Epithelial cell of proximal tubule (primary cell): ENCODE data around the gene AZGP1. TPM values are rescaled to one million over a fixed set of nuclear protein-coding genes. Genes with fewer than 3 reads are reported as not detected.
"Not testable (repeated sequence)": the region's sequence is repeated elsewhere in the genome, so short reads cannot be mapped to it uniquely, and the experiment has no call there.

Experiments
- DNase-seq: peaks from one replicate; pipeline ENCODE4 v3.0.0-alpha.2; 2011; ENCODE audit warnings: low read depth
- H3K4me3 ChIP-seq: 2 replicates; pipeline ENCODE4 v1.5.1; 2011; ENCODE audit warnings: low read depth, mild to moderate bottlenecking, low read length
- total RNA-seq: library from RNA; depleted of rRNA; stranded (reverse); fragments of >200 nt; gene quantifications from 2 replicates; pipeline ENCODE4 v1.2.3, GENCODE V29; 2015
- TF ChIP-seq, protein P1 (sequence below): conservative IDR thresholded peaks from 2 replicates; pipeline ENCODE4 v1.5.1; 2012; ENCODE audit warnings: low read depth, mild to moderate bottlenecking, low read length

Gene AZGP1
- total RNA-seq, 1 donor from 2014 or later: not detected

DNA sequence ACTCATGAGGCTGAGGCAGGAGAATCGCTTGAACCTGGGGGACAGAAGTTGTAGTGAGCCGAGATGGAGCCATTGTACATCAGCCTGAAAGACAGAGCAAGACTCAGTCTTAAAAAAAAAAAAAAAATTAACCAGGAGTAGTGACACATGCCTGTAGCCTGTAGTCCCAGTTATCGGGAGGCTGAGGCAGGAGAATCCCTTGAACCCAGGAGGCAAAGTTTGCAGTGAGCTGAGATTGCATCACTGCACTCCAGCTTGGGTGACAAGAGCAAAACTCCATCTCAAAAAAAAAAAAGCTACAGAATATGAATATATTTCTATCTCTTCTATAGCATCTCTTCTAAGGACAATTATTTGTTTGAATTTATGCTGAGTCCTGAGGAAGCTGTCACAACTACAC is 6.5 kb downstream of the AZGP1 start:
- DNase-seq: no peak
- H3K4me3 ChIP-seq: no peak overlapping the region
- TF ChIP-seq, protein P1, sequence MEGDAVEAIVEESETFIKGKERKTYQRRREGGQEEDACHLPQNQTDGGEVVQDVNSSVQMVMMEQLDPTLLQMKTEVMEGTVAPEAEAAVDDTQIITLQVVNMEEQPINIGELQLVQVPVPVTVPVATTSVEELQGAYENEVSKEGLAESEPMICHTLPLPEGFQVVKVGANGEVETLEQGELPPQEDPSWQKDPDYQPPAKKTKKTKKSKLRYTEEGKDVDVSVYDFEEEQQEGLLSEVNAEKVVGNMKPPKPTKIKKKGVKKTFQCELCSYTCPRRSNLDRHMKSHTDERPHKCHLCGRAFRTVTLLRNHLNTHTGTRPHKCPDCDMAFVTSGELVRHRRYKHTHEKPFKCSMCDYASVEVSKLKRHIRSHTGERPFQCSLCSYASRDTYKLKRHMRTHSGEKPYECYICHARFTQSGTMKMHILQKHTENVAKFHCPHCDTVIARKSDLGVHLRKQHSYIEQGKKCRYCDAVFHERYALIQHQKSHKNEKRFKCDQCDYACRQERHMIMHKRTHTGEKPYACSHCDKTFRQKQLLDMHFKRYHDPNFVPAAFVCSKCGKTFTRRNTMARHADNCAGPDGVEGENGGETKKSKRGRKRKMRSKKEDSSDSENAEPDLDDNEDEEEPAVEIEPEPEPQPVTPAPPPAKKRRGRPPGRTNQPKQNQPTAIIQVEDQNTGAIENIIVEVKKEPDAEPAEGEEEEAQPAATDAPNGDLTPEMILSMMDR: no peak

DNA sequence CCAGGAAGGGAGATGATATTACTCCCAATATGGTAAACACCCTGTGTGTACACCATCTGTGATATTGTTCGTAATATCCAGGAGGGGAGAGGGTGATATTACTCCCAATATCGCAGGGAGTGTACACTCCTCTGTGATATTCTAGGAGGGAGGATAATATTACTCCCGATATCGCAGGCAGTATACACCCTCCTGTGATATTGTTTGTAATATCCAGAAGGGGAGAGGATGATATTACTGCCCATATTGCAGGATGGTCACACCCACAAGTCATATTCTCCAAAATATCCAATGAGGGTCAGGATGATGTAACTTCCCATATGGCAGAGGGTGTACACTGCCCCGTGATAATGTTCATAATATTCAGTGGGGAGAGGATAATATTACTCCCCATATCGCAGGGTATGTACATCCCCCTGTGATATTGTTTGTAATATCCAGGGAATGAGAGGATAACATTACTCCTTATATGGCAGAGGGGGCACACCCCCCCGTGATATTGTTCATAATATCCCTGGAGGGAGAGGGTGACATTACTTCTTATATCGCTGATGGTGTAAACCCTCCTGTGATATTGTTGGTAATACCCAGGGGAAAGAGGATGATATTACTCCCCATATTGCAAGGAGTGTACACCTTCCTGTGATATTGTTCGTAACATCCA is 17.1 kb downstream of the AZGP1 start:
- DNase-seq: no peak
- no peak overlapping the region for H3K4me3 ChIP-seq
- TF ChIP-seq, protein P1: no peak

DNA sequence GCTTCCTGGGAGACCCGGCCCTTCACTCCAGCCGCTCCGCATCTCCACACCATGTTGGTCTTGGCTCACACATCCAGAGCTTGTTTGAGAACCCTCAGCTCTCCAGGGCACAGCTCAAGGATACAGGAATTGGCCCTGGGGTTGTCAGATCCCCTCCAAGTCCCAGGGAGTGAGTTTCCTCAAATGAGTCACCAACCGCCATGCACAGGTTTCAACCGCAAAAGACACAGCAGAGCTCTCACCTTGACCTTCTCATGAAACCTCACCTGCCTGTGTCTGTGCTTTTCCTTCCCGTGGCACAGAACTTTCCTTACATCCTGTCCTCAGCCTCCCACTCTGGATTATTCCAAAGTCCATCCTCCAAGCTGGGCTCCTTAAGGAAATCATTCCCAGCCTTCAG is 20.6 kb downstream of the AZGP1 start:
- TF ChIP-seq, protein P1: no peak
- no peak overlapping the region for H3K4me3 ChIP-seq
- no peak for DNase-seq

DNA sequence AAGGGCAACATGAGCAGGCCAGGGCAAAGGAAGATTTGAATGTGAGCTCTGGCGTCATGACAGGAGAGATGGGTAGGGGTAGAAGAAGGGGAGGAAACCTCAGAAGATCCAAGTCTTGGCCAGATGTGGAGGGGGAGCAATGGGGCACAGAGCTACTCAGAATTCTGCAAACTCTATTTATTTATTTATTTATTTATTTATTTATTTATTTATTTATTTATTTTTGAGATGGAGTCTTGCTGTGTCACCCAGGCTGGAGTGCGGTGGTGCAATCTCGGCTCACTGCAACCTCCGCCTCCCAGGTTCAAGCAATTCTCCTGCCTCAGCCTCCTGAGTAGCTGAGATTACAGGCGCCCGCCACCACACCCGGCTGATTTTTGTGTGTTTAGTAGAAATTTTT is 21.2 kb downstream of the AZGP1 start:
- DNase-seq, H3K4me3 ChIP-seq: not testable (repeated sequence)

DNA sequence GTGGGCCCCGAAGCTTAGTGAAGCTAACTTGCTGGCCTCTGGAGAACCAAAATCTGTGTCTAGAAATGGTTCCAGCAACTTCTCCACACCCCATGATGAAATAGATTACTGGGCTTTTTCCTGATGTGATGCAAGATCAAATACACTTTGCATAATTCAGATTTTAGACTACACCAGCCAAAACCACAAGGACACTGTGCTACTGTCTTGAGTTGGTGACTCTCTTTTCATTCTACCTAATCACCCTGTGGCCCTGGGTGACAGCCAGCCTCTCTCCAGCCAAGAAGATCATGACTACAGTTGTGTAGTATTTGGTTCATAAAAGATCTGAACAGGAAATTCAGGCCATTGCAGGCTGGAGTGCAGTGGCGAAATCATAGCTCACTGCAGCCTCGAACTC is 22.2 kb downstream of the AZGP1 start:
- TF ChIP-seq, protein P1: no peak
- no peak for DNase-seq
- no peak overlapping the region for H3K4me3 ChIP-seq

DNA sequence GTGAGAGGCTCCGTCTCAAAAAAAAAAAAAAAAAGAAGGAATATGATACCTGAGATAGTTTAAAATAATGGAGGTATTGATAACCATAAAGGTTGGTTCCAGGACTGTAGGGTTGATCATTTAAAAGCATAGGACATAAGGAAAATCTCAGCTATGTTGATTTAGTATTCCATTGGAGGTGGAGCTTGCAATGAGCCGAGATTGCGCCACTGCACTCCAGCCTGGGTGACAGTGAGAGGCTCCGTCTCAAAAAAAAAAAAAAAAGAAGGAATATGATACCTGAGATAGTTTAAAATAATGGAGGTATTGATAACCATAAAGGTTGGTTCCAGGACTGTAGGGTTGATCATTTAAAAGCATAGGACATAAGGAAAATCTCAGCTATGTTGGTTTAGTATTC is 23.2 kb downstream of the AZGP1 start:
- H3K4me3 ChIP-seq, DNase-seq: not testable (repeated sequence)

DNA sequence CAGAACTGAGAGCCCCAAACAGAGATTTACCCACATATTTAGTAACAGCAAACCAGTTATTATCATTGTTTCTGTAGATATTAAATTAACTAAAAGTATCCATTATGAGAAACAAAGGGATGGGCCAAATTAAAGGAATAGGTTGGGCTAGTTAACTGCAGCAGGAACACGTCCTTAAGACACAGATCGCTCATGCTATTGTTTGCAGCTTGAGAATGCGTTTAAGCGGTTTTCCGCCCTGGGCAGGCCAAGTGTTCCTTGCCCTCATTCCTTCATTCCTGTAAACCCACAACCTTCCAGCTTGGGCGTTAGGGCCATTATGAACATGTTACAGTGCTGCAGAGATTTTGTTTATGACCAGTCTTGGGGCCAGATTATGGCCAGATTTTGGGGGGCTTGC is 25.0 kb downstream of the AZGP1 start:
- H3K4me3 ChIP-seq, DNase-seq: not testable (repeated sequence)

DNA sequence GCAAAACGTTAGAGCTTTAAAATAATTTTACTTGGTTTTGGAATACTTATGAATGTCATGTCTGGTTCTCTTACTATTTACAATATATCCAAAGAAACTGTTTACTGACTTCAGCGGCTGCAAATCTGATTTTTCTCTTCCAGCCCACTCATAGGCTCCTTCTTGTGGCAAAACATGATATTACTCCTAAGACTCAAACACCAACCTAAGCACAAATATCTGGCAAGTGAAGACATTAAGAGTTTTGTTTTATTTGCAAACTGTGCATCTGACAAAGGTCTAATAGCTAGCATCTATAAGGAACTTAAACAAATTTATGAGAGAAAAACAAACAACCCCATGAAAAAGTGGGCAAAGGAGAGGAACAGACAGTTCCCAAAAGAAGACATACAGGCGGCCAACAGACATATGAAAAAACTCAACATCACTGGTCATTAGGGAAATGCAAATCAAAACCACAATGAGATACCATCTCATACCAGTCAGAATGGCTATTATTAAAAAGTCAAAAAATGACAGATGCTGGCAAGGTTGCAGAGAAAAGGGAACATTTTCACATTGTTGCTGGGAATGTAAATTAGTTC is 26.1 kb downstream of the AZGP1 start:
- no peak for DNase-seq
- H3K4me3 ChIP-seq: no peak overlapping the region
- TF ChIP-seq, protein P1: peak; percentile 50
